Activated CD4-positive, alpha-beta T cell treated with anti-CD3 and anti-CD28 coated beads, Interleukin-2, amount 10 ng/mL, durations not matched to agents 7 days and 5 days (primary cell): ENCODE data around the gene ACOT13. TPM values are rescaled to one million over a fixed set of nuclear protein-coding genes. Genes with fewer than 3 reads are reported as not detected.
"Not testable (repeated sequence)": the region's sequence is repeated elsewhere in the genome, so short reads cannot be mapped to it uniquely, and the experiment has no call there.

Experiments
- CTCF ChIA-PET: fragments of 350-600 bp; sonication (Branson Sonifier 250); formaldehyde crosslinking; loops from one replicate; lab custom pipeline; 2021; ENCODE audit warnings: antibody characterized with exemption; lab: Charles Lee
- POLR2A ChIA-PET: fragments of 350-600 bp; sonication (Branson Sonifier 250); formaldehyde crosslinking; loops from one replicate; lab custom pipeline; 2021; ENCODE audit warnings: antibody characterized with exemption; lab: Charles Lee
- DNase-seq: peaks from one replicate; pipeline ENCODE4 v3.0.0-alpha.2; 2020
- H3K27ac Mint-ChIP-seq: one replicate; pipeline ENCODE4 v1.8.0; 2021; ENCODE audit warnings: mild to moderate bottlenecking, moderate library complexity, mixed read lengths
- H3K27me3 Mint-ChIP-seq: one replicate; pipeline ENCODE4 v1.8.0; 2021; ENCODE audit warnings: mixed read lengths
- H3K36me3 Mint-ChIP-seq: one replicate; pipeline ENCODE4 v1.8.0; 2021; ENCODE audit warnings: low read depth, mixed read lengths
- H3K4me1 Mint-ChIP-seq: one replicate; pipeline ENCODE4 v1.8.0; 2021; ENCODE audit warnings: mixed read lengths
- H3K4me3 Mint-ChIP-seq: one replicate; pipeline ENCODE4 v1.8.0; 2021; ENCODE audit warnings: mild to moderate bottlenecking, moderate library complexity, mixed read lengths
- H3K9me3 Mint-ChIP-seq: one replicate; pipeline ENCODE4 v1.8.0; 2021; ENCODE audit warnings: mixed read lengths
- total RNA-seq, 2 experiments: library from RNA; stranded (reverse); gene quantifications; one replicate each; pipeline ENCODE4 v1.2.3, GENCODE V29; 2021

Gene ACOT13
- total RNA-seq, 2 experiments from 2014 or later, result 16.0 to 18.3 TPM

DNA sequence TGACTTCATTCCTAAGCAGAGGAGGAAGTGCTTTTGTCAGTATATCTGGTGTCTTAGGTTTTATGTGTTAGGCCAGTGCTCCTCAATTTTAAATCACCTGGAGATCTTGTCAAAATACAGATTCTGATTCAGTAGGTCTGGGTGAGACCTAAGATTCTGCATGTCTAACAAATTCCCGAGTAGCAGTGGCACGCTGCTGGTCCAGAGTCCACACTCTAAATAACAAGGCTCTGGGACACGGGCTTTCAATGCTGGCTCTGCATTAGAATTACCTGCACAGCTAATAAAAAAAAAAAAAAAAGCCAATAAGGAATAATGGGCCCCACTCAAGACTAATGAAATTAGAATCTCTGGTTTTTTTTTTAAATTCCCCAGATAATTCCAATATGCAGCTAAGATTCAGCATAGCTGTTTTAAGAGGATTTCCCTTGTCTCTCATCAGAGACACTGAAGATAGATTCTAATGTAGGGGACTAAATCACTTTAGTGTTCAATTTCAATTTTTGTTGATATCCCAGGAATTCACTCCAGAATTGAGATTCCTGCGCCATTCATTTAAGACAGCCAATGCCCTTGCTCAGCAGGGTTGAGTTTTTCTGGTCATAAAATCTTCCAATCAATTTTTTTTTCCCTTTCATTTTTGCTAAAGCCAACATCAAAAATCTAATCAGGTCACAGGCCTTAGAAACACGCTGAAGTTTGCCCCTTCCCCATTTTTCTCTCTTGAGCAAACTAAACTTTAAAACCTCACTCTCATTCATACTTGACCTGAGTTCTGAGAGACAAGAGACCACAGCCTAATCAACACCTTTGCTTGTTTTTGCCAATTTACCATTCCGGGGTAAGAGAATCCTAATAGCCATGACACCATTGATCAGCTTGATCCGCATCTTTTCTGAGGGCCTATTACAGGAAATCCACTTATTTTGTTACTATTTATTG is 2.6 kb upstream of the ACOT13 start:
- Mint-ChIP-seq H3K27ac (no peak overlapping the region), H3K4me3 (no peak overlapping the region), H3K4me1 (peaks cover 39% of the 10 kb centered on the region), H3K36me3 (peaks cover 59% of the 10 kb centered on the region), H3K9me3 (peaks cover 4% of the 10 kb centered on the region), H3K27me3 (no peaks in the 10 kb centered on the region)
- CTCF ChIA-PET, result interaction anchor here (1.1 to 1.7 kb wide), 3 partner anchors 9 to 18 kb away, joined by 3 to 4 read pairs (median 4); partner anchors contain the start of gene KIAA0319
- no peak for DNase-seq
- POLR2A ChIA-PET, result no interaction called here

GRCh38 chr6:24666097-24666640 is 708 bp upstream of the ACOT13 start:
- DNase-seq, result no peak
- Mint-ChIP-seq H3K9me3 (peaks cover 16% of the 10 kb centered on the region), H3K27me3 (no peaks in the 10 kb centered on the region), H3K4me3 (peak overlapping the region; percentile 84), H3K36me3 (peaks cover 62% of the 10 kb centered on the region), H3K27ac (peak overlapping the region; percentile 92), H3K4me1 (peaks cover 38% of the 10 kb centered on the region)
- POLR2A ChIA-PET, result no interaction called here
- CTCF ChIA-PET, result interaction anchor here (1.0 to 1.7 kb wide), 4 partner anchors 14 to 37 kb away, joined by 3 to 4 read pairs (median 4); no protein-coding TSS in a partner anchor

DNA sequence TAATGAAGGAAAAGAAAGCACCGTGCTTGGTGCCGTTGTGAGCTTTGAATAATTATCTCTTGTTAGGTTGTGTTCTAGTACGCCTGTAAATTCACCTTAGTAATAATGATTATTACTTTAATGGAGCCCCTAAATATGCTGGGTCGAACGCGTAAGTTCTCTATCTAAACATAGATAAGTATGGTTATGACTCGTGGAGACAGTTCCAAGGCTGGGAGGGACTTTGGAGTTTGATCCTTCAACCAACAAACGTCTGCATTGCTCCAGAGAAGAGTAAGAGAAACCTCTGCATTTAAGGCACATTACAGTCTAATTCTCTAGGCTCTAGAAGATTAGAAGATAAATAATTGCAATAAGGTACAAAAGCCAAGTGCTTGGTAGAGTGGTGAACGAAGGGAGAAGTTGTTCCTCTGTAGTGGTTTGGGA is 514 bp downstream of the ACOT13 start:
- no peaks in the 10 kb centered on the region for H3K27me3 Mint-ChIP-seq
- H3K4me3 Mint-ChIP-seq, result peak overlapping the region; percentile 84
- CTCF ChIA-PET, result interaction anchor here (0.6 to 1.0 kb wide), 2 partner anchors 36 to 116 kb away, joined by 3 read pairs; no protein-coding TSS in a partner anchor
- peaks cover 35% of the 10 kb centered on the region for H3K4me1 Mint-ChIP-seq
- peak overlapping the region; percentile 92 for H3K27ac Mint-ChIP-seq
- peaks cover 55% of the 10 kb centered on the region for H3K36me3 Mint-ChIP-seq
- DNase-seq, result peak; percentile 14
- POLR2A ChIA-PET, result interaction anchor here (0.7 kb wide), 1 partner anchor 49 kb away, joined by 3 read pairs; no protein-coding TSS in a partner anchor
- H3K9me3 Mint-ChIP-seq, result peaks cover 16% of the 10 kb centered on the region

DNA sequence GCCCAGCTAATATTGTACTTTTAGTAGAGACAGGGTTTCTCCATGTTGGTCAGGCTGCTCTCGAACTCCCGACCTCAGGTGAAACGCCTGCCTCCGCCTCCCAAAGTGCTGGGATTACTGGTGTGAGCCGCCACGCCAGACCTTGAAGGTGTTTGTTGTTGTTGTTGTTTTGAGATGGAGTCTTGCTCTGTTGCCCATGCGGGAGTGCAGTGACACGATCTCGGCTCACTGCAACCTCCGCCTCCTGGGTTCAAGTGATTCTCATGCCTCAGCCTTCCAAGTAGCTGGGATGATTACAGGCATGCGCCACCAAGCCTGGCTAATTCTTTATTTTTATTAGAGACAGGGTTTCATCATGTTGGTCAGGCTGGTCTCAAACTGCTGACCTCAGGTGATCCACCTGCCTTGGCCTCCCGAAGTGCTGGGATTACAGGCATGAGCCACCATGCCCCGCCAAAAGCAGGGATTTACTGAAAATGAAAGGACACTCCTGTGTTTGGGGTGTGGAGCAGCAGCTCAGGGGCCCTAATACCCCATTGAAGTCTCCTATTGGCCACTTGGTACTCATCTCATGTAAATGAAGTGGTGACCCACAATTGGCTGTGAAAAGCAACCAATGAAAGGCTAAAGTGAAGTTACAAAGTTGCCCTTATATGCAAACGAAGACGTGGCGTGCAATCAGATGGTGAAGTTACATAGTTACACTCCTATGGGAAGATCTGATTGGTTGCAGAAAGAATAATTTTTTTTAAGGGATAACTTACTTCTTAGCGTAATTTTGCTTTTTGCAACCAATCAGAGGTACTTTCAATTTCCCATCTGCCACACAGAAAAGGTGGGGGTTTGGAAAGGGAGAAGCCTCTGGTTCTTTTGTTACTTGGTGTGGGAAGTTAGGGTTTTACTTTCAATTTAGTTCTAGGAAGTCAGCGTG is 1.5 kb downstream of the ACOT13 start:
- POLR2A ChIA-PET, H3K27ac Mint-ChIP-seq, CTCF ChIA-PET, H3K27me3 Mint-ChIP-seq, DNase-seq: not testable (repeated sequence)
- peaks cover 21% of the 10 kb centered on the region for H3K9me3 Mint-ChIP-seq
- peaks cover 48% of the 10 kb centered on the region for H3K36me3 Mint-ChIP-seq
- peaks cover 35% of the 10 kb centered on the region for H3K4me1 Mint-ChIP-seq
- peak overlapping the region; percentile 84 for H3K4me3 Mint-ChIP-seq

DNA sequence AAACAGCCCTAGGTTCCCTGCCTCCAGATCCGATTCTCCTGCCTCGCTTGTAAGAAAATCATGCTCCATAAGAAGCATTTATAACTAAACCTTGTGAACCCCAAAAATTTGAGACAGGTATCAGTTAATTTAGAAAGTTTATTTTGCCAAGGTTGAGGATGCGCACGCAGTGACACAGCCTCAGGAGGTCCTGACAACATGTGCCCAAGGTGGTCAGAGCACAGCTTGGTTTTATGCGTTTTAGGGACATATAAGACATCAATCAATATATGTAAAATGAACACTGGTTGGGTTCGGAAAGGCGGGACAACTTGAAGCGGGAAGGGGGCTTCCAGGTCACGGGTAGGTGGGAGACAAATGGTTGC is 2.1 kb downstream of the ACOT13 start:
- ChIA-PET POLR2A (no interaction called here), CTCF (no interaction called here)
- no peak for DNase-seq
- H3K36me3 Mint-ChIP-seq, result peaks cover 47% of the 10 kb centered on the region
- peaks cover 30% of the 10 kb centered on the region for H3K4me1 Mint-ChIP-seq
- no peaks in the 10 kb centered on the region for H3K27me3 Mint-ChIP-seq
- H3K4me3 Mint-ChIP-seq, result peak overlapping the region; percentile 3
- H3K9me3 Mint-ChIP-seq, result peaks cover 24% of the 10 kb centered on the region
- H3K27ac Mint-ChIP-seq, result no peak overlapping the region

- H3K27me3 Mint-ChIP-seq, H3K27ac Mint-ChIP-seq, POLR2A ChIA-PET, CTCF ChIA-PET, H3K4me3 Mint-ChIP-seq, DNase-seq: not testable (repeated sequence)
- Mint-ChIP-seq H3K36me3 (peaks cover 42% of the 10 kb centered on the region), H3K9me3 (peaks cover 26% of the 10 kb centered on the region), H3K4me1 (peaks cover 19% of the 10 kb centered on the region)
Measured at GRCh38 chr6:24670492-24670891, 3.6 kb downstream of the ACOT13 start.

GRCh38 chr6:24671077-24671476 is 4.2 kb downstream of the ACOT13 start:
- CTCF ChIA-PET, H3K27me3 Mint-ChIP-seq, POLR2A ChIA-PET, H3K4me3 Mint-ChIP-seq, DNase-seq, H3K27ac Mint-ChIP-seq: not testable (repeated sequence)
- Mint-ChIP-seq H3K9me3 (peaks cover 29% of the 10 kb centered on the region), H3K4me1 (peaks cover 16% of the 10 kb centered on the region), H3K36me3 (peaks cover 44% of the 10 kb centered on the region)

- Mint-ChIP-seq H3K27ac (no peak overlapping the region), H3K9me3 (peaks cover 29% of the 10 kb centered on the region), H3K27me3 (no peaks in the 10 kb centered on the region), H3K4me1 (peaks cover 11% of the 10 kb centered on the region), H3K4me3 (no peak overlapping the region), H3K36me3 (peaks cover 39% of the 10 kb centered on the region)
- CTCF ChIA-PET, result no interaction called here
- POLR2A ChIA-PET, result no interaction called here
- DNase-seq, result no peak
Measured at GRCh38 chr6:24672620-24673182, 5.8 kb downstream of the ACOT13 start.

DNA sequence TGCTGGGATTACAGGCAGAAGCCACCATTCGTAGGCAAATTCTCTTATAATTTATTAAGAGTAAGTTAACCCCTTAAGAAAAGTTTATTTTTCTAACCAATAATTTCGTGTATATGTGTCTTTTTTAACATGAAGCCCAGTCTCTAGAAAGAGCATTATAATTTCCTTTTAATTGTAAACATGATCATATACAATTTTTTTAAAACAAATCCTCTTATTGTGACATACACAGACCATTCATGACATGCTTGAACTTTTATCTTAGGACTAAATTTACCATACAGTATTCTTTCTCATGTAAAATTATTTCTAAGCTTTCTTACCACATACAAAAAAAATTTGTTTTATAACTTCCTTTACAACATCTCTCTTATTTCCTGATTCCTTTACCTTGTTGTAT is 6.7 kb downstream of the ACOT13 start:
- POLR2A ChIA-PET, result no interaction called here
- Mint-ChIP-seq H3K27me3 (no peaks in the 10 kb centered on the region), H3K9me3 (peaks cover 29% of the 10 kb centered on the region), H3K4me3 (no peak overlapping the region), H3K4me1 (peaks cover 5% of the 10 kb centered on the region), H3K27ac (no peak overlapping the region), H3K36me3 (peaks cover 39% of the 10 kb centered on the region)
- CTCF ChIA-PET, result interaction anchor here (0.9 kb wide), 1 partner anchor 90 kb away, joined by 3 read pairs; no protein-coding TSS in a partner anchor
- DNase-seq, result no peak

DNA sequence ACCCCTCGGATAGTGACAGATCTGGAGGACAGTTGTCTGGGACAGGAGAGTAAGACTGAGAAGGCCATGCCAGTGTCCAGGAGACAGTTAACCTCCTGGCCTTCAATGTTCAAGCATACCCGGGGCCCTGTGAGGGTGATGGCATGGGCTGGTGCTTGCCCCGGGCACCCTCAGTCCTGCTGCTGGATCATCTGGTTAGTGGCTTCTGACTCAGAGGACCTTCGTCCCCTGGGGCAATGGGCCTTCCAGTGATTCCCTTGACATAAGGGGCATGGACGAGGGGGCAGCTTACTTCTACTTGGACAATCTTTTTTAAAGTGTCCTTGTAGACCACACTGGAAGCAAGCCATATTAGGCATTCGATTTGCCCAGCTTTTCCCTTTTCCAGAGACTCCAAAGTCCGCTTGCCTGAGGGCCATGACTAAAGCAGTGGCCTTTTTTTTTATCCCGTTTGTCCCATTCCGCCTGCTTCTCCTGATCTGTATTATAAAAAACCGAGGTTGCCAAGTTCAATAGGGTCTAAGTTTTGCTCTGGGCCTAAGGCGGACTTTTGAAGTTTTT is 12.0 kb downstream of the ACOT13 start:
- POLR2A ChIA-PET, DNase-seq: not testable (repeated sequence)
- H3K36me3 Mint-ChIP-seq, result peaks cover 12% of the 10 kb centered on the region

DNA sequence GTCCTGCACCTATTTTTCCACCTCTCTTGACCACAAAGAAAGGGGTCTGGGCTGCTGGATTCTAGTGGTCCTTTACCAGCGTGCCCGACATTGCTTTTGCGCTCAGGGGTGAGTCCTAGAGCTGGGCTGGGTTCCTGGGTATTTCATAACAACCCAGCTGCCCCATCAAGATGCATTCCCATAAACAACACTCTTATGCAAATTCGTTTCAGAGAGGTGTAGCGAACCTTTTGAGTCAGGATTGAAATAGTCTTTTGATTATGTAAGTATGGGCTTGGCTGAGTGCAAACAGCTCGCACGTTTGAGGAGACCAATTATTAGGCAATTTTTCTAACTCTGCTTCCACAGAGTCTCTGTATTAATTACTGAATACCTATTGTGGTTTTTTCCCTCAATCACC is 13.7 kb downstream of the ACOT13 start:
- POLR2A ChIA-PET, result no interaction called here
- H3K4me3 Mint-ChIP-seq, result no peak overlapping the region
- no peak overlapping the region for H3K27ac Mint-ChIP-seq
- H3K36me3 Mint-ChIP-seq, result peaks cover 1% of the 10 kb centered on the region
- no peaks in the 10 kb centered on the region for H3K27me3 Mint-ChIP-seq
- H3K4me1 Mint-ChIP-seq, result no peaks in the 10 kb centered on the region
- DNase-seq, result no peak
- peaks cover 2% of the 10 kb centered on the region for H3K9me3 Mint-ChIP-seq
- CTCF ChIA-PET, result interaction anchor here (1.0 kb wide), 1 partner anchor 14 kb away, joined by 4 read pairs; the partner anchor contains the start of genes ACOT13 and TDP2

More for the DNA sequence above, 12.0 kb downstream of the ACOT13 start:
- H3K4me1 Mint-ChIP-seq, CTCF ChIA-PET, H3K9me3 Mint-ChIP-seq, H3K27ac Mint-ChIP-seq, H3K4me3 Mint-ChIP-seq, H3K27me3 Mint-ChIP-seq: not testable (repeated sequence)
